ENCODE results near the gene PSMC1.
"Not testable (repeated sequence)": the region's sequence is repeated elsewhere in the genome, so short reads cannot be mapped to it uniquely, and the experiment has no call there.

The PSMC1 gene

DNA sequence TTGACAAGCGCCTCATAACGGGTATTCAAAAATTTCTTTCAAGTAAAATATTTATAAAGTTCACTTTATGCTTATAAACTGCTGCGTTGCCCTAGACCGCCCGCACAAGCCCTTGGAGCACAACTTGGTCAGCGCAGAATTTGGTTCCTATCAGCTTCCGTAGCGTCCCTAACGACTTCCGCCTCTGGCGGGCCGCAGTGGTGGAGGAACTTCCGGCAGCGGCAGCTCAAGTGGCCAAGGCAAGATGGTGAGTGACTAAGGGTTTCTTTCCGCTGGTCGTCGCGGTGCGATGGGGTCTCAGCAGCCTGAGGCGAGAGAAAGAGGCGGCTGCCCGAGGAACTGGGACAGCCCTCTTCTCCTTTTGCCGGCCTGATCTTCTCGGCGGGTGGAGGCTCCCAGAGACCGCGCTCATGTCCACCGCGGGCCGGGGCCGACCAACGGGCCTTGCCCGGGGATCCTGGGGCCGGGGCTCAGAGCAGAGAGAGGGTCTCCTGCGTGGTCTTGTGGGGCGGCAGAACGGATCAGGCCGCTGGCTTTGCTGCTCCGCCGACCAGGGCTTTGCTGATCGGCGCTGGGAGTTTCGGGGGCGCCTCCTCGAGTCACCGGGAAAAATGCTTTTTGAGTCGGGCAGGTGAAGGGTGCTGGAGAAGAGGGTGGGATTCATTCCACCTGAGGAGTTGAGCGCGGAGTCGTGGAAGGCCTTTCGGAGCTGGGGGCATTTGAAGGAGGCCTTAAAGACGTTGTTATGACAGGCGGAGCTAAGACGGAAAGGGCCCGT, at the start of gene PSMC1:
Gene PSMC1, plus strand, starts transcription at position 200 of the 778 bp plus-strand sequence. Its CDS starts 45 bp downstream, at position 245.
- peak; percentile 88 for DNase-seq (ENCODE audit: low read depth)
- peak within 1 kb of the TSS; percentile 96 for H3K4me3 ChIP-seq (ENCODE audit: low read depth, low read length)
- in situ Hi-C loops (cut with HindIII; ENCODE audit: low sequenced_read_pairs) = no loop called here
- TF ChIP-seq, protein P1, sequence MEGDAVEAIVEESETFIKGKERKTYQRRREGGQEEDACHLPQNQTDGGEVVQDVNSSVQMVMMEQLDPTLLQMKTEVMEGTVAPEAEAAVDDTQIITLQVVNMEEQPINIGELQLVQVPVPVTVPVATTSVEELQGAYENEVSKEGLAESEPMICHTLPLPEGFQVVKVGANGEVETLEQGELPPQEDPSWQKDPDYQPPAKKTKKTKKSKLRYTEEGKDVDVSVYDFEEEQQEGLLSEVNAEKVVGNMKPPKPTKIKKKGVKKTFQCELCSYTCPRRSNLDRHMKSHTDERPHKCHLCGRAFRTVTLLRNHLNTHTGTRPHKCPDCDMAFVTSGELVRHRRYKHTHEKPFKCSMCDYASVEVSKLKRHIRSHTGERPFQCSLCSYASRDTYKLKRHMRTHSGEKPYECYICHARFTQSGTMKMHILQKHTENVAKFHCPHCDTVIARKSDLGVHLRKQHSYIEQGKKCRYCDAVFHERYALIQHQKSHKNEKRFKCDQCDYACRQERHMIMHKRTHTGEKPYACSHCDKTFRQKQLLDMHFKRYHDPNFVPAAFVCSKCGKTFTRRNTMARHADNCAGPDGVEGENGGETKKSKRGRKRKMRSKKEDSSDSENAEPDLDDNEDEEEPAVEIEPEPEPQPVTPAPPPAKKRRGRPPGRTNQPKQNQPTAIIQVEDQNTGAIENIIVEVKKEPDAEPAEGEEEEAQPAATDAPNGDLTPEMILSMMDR (IDR thresholded peaks at IDR 0.05; ENCODE audit: low read depth, low read length, missing control alignments) = no peak

DNA sequence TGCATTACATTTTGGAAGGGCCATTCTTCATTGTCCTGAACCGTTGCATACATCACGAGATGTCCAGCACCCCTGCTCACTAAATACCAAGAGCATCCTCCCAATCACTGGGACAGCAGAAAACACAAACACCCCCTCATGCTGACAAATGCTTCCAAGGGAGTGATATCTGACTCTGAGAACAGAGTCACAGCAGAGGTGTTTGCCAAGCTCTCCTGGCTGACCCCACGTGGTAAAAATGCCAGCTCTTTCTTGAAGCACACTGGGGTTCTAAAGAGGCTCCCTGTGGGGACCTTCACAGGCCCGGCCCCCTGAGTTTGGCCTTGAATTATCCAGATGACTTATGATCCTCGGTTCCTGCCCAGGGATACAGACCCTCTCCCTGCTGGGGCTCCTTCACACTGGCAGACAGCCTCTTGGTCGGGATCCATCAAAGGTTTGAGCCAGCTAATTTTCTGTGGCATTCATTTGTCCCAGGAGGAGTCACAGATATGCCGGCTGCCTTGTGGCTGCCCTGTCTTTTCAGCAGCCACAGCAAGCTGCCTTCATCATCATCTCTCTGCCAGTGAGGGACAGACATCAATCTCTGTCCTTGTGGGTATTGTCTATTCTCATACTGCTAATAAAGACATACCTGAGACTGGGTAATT, 43.1 kb upstream of the PSMC1 start:
- H3K4me3 ChIP-seq (ENCODE audit: low read depth, low read length) = no peak overlapping the region
- TF ChIP-seq, protein P1 (IDR thresholded peaks at IDR 0.05; ENCODE audit: low read depth, low read length, missing control alignments) = no peak
- in situ Hi-C loops (cut with HindIII; ENCODE audit: low sequenced_read_pairs) = no loop called here
- no peak for DNase-seq (ENCODE audit: low read depth)

DNA sequence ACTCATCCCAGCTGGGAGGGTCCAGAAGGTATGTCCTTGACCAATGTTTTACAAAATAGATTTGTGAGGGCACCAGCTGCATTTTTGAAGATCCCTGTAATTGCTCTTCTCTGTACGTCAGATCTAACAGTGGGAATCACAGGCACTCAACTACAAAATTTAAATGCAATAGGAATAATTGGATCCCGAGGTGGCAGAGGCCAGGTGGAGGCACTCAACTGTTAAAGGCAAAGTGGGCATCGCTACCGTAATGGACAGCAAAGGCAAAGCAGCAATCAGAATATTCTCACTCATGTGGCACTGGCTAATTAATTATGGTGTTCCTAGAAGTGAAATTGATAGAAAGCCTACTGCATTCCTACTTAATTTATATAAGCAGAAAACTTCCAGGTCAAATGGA, 27.9 kb upstream of the PSMC1 start:
- no peak for DNase-seq (ENCODE audit: low read depth)
- TF ChIP-seq, protein P1 (IDR thresholded peaks at IDR 0.05; ENCODE audit: low read depth, low read length, missing control alignments) = no peak
- in situ Hi-C loops (cut with HindIII; ENCODE audit: low sequenced_read_pairs) = no loop called here
- no peak overlapping the region for H3K4me3 ChIP-seq (ENCODE audit: low read depth, low read length)

- in situ Hi-C loops (cut with HindIII; ENCODE audit: low sequenced_read_pairs); DNase-seq (ENCODE audit: low read depth); H3K4me3 ChIP-seq (ENCODE audit: low read depth, low read length): not testable (repeated sequence)
Observed at GRCh38 chr14:90229942-90230341, 26.4 kb upstream of the PSMC1 start.

GRCh38 chr14:90235179-90235976, 21.0 kb upstream of the PSMC1 start:
- H3K4me3 ChIP-seq (ENCODE audit: low read depth, low read length) = no peak overlapping the region
- TF ChIP-seq, protein P1 (IDR thresholded peaks at IDR 0.05; ENCODE audit: low read depth, low read length, missing control alignments) = peak; percentile 80
- no peak for DNase-seq (ENCODE audit: low read depth)
- in situ Hi-C loops (cut with HindIII; ENCODE audit: low sequenced_read_pairs) = no loop called here

DNA sequence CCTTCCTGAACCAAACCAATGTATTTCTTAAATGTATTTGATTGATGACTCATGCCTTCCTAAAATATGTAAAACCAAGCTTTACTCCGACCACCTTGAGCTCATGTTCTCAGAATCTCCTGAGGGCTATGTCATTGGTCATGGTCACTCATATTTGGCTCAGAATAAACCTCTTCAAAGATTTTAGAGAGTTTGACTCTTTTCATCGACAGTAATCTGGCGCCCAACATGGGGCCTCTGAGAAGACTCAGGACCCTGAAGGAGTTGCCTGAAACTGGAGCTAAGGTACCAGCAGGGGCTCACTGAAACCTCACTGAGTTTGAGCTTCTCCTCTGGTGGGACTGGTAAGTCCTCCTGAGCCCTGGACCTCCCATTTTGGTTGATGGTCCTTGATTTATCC, 17.2 kb upstream of the PSMC1 start:
- in situ Hi-C loops (cut with HindIII; ENCODE audit: low sequenced_read_pairs) = no loop called here
- TF ChIP-seq, protein P1 (IDR thresholded peaks at IDR 0.05; ENCODE audit: low read depth, low read length, missing control alignments) = no peak
- H3K4me3 ChIP-seq (ENCODE audit: low read depth, low read length) = no peak overlapping the region
- no peak for DNase-seq (ENCODE audit: low read depth)

Measured in astrocyte of the cerebellum (primary cell).